ENCODE data around the gene RBM47.
"Not testable (repeated sequence)": the region's sequence is repeated elsewhere in the genome, so short reads cannot be mapped to it uniquely, and the experiment has no call there.

The RBM47 gene

GRCh38 chr4:40434126-40434687 lies 195.5 kb downstream of the RBM47 start:
- no peak for DNase-seq

- DNase-seq, result no peak
Observed at GRCh38 chr4:40432504-40432903, 197.2 kb downstream of the RBM47 start.

GRCh38 chr4:40427871-40428270 lies 201.8 kb downstream of the RBM47 start:
- not testable (repeated sequence) for DNase-seq

- no peak for DNase-seq
Observed at GRCh38 chr4:40427128-40427527, 202.5 kb downstream of the RBM47 start.

GRCh38 chr4:40425799-40426574 lies 203.7 kb downstream of the RBM47 start:
- no peak for DNase-seq

GRCh38 chr4:40423735-40424134 lies 205.9 kb downstream of the RBM47 start:
- no peak for DNase-seq

GRCh38 chr4:40421839-40422708 lies 207.6 kb downstream of the RBM47 start:
- DNase-seq, result no peak

GRCh38 chr4:40419231-40419912 lies 210.3 kb downstream of the RBM47 start:
- no peak for DNase-seq

GRCh38 chr4:40418430-40419230 lies 211.0 kb downstream of the RBM47 start:
- no peak for DNase-seq

GRCh38 chr4:40417941-40418340 lies 211.7 kb downstream of the RBM47 start:
- DNase-seq, result no peak

GRCh38 chr4:40414673-40415072 lies 215.0 kb downstream of the RBM47 start:
- DNase-seq, result no peak

GRCh38 chr4:40412866-40413795 lies 216.5 kb downstream of the RBM47 start:
- DNase-seq, result no peak

GRCh38 chr4:40412388-40412787 lies 217.3 kb downstream of the RBM47 start:
- DNase-seq, result no peak

- DNase-seq, result no peak
Observed at GRCh38 chr4:40409835-40410234, 219.8 kb downstream of the RBM47 start.

- DNase-seq, result not testable (repeated sequence)
Observed at GRCh38 chr4:40407468-40407867, 222.2 kb downstream of the RBM47 start.

- DNase-seq, result no peak
Observed at GRCh38 chr4:40406340-40406739, 223.3 kb downstream of the RBM47 start.

GRCh38 chr4:40405193-40405592 lies 224.5 kb downstream of the RBM47 start:
- DNase-seq, result no peak

GRCh38 chr4:40403081-40403480 lies 226.6 kb downstream of the RBM47 start:
- no peak for DNase-seq

GRCh38 chr4:40402556-40402955 lies 227.1 kb downstream of the RBM47 start:
- DNase-seq, result no peak

- DNase-seq, result no peak
Observed at GRCh38 chr4:40401631-40402030, 228.0 kb downstream of the RBM47 start.

GRCh38 chr4:40401096-40401495 lies 228.6 kb downstream of the RBM47 start:
- no peak for DNase-seq

All from stimulated activated naive CD4-positive, alpha-beta T cell (primary cell).